Activated CD4-positive, alpha-beta T cell treated with anti-CD3 and anti-CD28 coated beads for 1 hour (primary cell): ENCODE data around the gene LCOR.
A peak's percentile ranks its signal among the peaks of the same experiment; 100 is the strongest.
"Not testable (repeated sequence)": the region's sequence is repeated elsewhere in the genome, so short reads cannot be mapped to it uniquely, and the experiment has no call there.

ENCODE experiments used
- DNase-seq: peaks from one replicate; pipeline ENCODE4 v3.0.0-alpha.2; 2020

Gene LCOR

GRCh38 chr10:96831867-96832720 is at the start of gene LCOR:
TSS of gene LCOR (plus strand) at chr10:96832298. CDS start at chr10:96949058, 116,760 bp downstream.
- DNase-seq, result peak; percentile 72

GRCh38 chr10:96784253-96784652 is 47.8 kb upstream of the LCOR start:
- no peak for DNase-seq

- DNase-seq, result no peak
These were observed 42.5 kb upstream of the LCOR start for GRCh38 chr10:96789571-96790108.

- no peak for DNase-seq
These were observed 40.2 kb upstream of the LCOR start for GRCh38 chr10:96791902-96792301.

GRCh38 chr10:96794836-96795733 is 37.0 kb upstream of the LCOR start:
- DNase-seq, result no peak

GRCh38 chr10:96797485-96797884 is 34.6 kb upstream of the LCOR start:
- no peak for DNase-seq

- no peak for DNase-seq
These were observed 28.8 kb upstream of the LCOR start for GRCh38 chr10:96803288-96803664.

GRCh38 chr10:96814264-96814663 is 17.8 kb upstream of the LCOR start:
- no peak for DNase-seq

- DNase-seq, result not testable (repeated sequence)
These were observed 13.1 kb upstream of the LCOR start for GRCh38 chr10:96818971-96819370.

GRCh38 chr10:96820765-96821164 is 11.3 kb upstream of the LCOR start:
- no peak for DNase-seq

- no peak for DNase-seq
These were observed 5.7 kb upstream of the LCOR start for GRCh38 chr10:96826438-96826837.

GRCh38 chr10:96828609-96829008 is 3.5 kb upstream of the LCOR start:
- DNase-seq, result no peak

GRCh38 chr10:96829029-96829773 is 2.9 kb upstream of the LCOR start:
- DNase-seq, result no peak

GRCh38 chr10:96830511-96831199 is 1.4 kb upstream of the LCOR start:
- peak; percentile 61 for DNase-seq

- no peak for DNase-seq
These were observed 765 bp upstream of the LCOR start for GRCh38 chr10:96831200-96831866.

GRCh38 chr10:96832721-96833219 is 672 bp downstream of the LCOR start:
- DNase-seq, result peak; percentile 77

- no peak for DNase-seq
These were observed 1.3 kb downstream of the LCOR start for GRCh38 chr10:96833220-96834001.

- no peak for DNase-seq
These were observed 2.0 kb downstream of the LCOR start for GRCh38 chr10:96834120-96834519.

GRCh38 chr10:96835899-96836298 is 3.8 kb downstream of the LCOR start:
- DNase-seq, result no peak

GRCh38 chr10:96838529-96838928 is 6.4 kb downstream of the LCOR start:
- no peak for DNase-seq
